ENCODE data around the gene GPR68.
A peak's percentile ranks its signal among the peaks of the same experiment; 100 is the strongest.
"Not testable (repeated sequence)": the region's sequence is repeated elsewhere in the genome, so short reads cannot be mapped to it uniquely, and the experiment has no call there.

GPR68 gene

DNA sequence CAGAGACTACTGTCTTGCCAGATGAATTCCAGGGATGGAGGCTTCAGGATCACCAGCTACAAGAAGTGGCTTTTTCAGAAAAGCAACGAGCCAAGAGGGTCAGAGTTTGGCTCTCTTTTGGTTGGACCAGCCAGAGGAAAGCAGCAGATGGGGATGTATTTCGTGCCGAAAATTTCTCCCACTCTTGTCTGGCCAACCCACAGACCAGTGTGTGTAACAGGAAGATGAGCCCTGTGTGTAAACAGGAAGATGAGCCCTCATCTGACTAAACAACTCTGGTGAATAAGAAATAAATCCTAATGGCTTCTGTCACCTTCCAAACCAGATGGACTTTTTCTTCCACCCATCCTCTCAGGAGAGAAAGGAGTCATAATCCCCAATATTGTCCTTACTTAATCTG is 13.1 kb downstream of the GPR68 start:
- Histone ChIP-seq H3K27ac (ENCODE audit: low read depth, low read length) (no peak overlapping the region), H3K36me3 (ENCODE audit: control insufficient read depth in 1 of 2, insufficient read depth in 2 of 2, low read length in 2 of 2) (peaks cover 5 to 32% of the 10 kb centered on the region in 2 donors), H3K4me3 (ENCODE audit: low read depth in 1 of 2, low read length in 2 of 2) (no peak overlapping the region), H3K9me3 (ENCODE audit: control insufficient read depth in 1 of 2, low read length in 2 of 2) (no peaks in the 10 kb centered on the region), H3K9ac (ENCODE audit: low read depth in 1 of 2, low read length in 2 of 2) (no peak overlapping the region), H3K27me3 (ENCODE audit: control insufficient read depth in 1 of 2, insufficient read depth in 2 of 2, low read length in 2 of 2) (no peaks in the 10 kb centered on the region), H3K4me1 (ENCODE audit: control insufficient read depth in 1 of 2, insufficient read depth in 2 of 2, low read length in 2 of 2) (peaks cover 27 to 41% of the 10 kb centered on the region in 2 donors)

DNA sequence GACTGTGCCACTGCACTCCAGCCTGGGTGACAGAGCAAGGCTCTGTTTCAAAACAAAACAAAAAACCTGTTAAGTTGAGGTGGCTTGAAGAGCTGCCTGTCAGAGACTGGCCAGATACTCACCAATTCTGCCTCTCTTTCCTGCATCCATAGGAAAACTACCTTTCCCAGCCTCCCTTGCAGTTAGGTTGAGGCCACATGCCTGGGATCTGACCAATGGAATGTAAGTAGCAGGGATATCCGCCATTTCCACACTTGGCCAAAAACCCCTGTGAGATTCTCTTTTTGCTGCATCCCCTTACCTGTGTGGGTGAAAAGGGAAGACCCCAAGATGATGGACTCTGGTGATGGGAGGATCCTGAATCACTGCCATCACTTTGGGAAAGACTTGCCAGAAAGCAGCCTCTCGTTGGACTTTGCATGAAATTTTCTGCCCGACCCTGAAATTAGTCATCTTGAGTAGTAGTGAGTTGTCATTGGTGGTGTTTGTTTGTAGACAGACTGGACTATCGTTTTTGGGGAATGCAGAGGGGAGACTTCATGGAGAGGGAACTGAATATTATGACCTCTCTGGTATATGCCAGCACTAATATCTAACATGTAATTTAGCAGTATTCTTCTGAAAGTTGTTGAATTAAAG is 14.0 kb downstream of the GPR68 start:
- H3K36me3 ChIP-seq (ENCODE audit: control insufficient read depth in 1 of 2, insufficient read depth in 2 of 2, low read length in 2 of 2) = peaks cover 5 to 32% of the 10 kb centered on the region in 2 donors
- H3K4me3 ChIP-seq (ENCODE audit: low read depth in 1 of 2, low read length in 2 of 2) = no peak overlapping the region
- no peaks in the 10 kb centered on the region for H3K9me3 ChIP-seq (ENCODE audit: control insufficient read depth in 1 of 2, low read length in 2 of 2)

DNA sequence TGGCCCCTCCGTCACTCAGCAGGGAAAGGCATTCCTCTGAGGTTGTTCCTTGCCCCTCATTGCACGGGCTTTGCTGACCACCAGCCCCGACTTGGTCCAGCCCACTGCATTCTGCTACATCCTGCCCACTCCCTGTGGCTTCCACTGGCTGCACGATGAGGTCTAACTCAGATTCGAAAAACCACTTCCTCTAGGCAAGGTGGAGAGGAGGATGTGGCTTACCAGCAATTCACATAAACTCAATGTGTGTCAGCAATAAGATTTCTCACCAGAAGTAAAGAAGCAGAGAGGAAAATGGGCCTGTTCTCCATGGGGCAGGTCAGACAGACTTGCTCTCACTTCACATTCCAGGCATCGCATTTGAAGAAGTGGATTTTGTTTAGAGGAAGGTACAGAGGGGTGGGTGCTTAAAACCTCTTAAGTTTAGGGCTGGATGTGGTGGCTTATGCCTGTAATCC is 14.7 kb downstream of the GPR68 start:
- H3K27ac ChIP-seq (ENCODE audit: low read depth, low read length) = no peak overlapping the region

More for the DNA sequence above, 14.0 kb downstream of the GPR68 start:
- H3K9ac ChIP-seq (ENCODE audit: low read depth in 1 of 2, low read length in 2 of 2) = no peak overlapping the region
- no peak overlapping the region for H3K27ac ChIP-seq (ENCODE audit: low read depth, low read length)
- H3K4me1 ChIP-seq (ENCODE audit: control insufficient read depth in 1 of 2, insufficient read depth in 2 of 2, low read length in 2 of 2) = peaks cover 27 to 41% of the 10 kb centered on the region in 2 donors
- no peaks in the 10 kb centered on the region for H3K27me3 ChIP-seq (ENCODE audit: control insufficient read depth in 1 of 2, insufficient read depth in 2 of 2, low read length in 2 of 2)

DNA sequence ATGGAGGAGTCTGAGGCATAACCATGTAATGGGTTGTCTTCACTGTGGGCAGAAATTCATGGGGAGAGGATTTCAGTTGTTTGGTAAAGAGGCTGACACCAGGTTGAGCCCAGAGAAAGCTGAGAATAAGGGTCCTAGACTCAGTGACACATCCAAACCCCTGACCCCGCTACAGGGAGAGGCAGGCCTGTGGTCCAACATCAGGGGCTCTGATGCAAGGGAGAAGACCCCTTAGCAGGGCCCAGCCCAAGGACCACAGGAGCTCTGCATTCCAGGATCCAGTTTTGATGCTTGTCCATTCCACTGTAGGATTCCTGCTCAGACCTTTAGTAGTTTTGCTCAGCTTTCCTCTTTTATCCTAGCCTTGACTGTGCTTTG is 15.5 kb downstream of the GPR68 start:
- Histone ChIP-seq H3K36me3 (ENCODE audit: control insufficient read depth in 1 of 2, insufficient read depth in 2 of 2, low read length in 2 of 2) (peaks cover 13 to 45% of the 10 kb centered on the region in 2 donors), H3K27me3 (ENCODE audit: control insufficient read depth in 1 of 2, insufficient read depth in 2 of 2, low read length in 2 of 2) (no peaks in the 10 kb centered on the region), H3K4me3 (ENCODE audit: low read depth in 1 of 2, low read length in 2 of 2) (no peak overlapping the region), H3K27ac (ENCODE audit: low read depth, low read length) (no peak overlapping the region), H3K9ac (ENCODE audit: low read depth in 1 of 2, low read length in 2 of 2) (no peak overlapping the region), H3K4me1 (ENCODE audit: control insufficient read depth in 1 of 2, insufficient read depth in 2 of 2, low read length in 2 of 2) (peaks cover 27 to 41% of the 10 kb centered on the region in 2 donors), H3K9me3 (ENCODE audit: control insufficient read depth in 1 of 2, low read length in 2 of 2) (no peaks in the 10 kb centered on the region)

More for the DNA sequence above, 14.7 kb downstream of the GPR68 start:
- no peak overlapping the region for H3K9ac ChIP-seq (ENCODE audit: low read depth in 1 of 2, low read length in 2 of 2)
- no peaks in the 10 kb centered on the region for H3K27me3 ChIP-seq (ENCODE audit: control insufficient read depth in 1 of 2, insufficient read depth in 2 of 2, low read length in 2 of 2)
- H3K9me3 ChIP-seq (ENCODE audit: control insufficient read depth in 1 of 2, low read length in 2 of 2) = no peaks in the 10 kb centered on the region
- H3K4me1 ChIP-seq (ENCODE audit: control insufficient read depth in 1 of 2, insufficient read depth in 2 of 2, low read length in 2 of 2) = peaks cover 27 to 41% of the 10 kb centered on the region in 2 donors
- peak overlapping the region in 1 of 2 donors; percentile 23 for H3K4me3 ChIP-seq (ENCODE audit: low read depth in 1 of 2, low read length in 2 of 2)
- H3K36me3 ChIP-seq (ENCODE audit: control insufficient read depth in 1 of 2, insufficient read depth in 2 of 2, low read length in 2 of 2) = peaks cover 9 to 39% of the 10 kb centered on the region in 2 donors

DNA sequence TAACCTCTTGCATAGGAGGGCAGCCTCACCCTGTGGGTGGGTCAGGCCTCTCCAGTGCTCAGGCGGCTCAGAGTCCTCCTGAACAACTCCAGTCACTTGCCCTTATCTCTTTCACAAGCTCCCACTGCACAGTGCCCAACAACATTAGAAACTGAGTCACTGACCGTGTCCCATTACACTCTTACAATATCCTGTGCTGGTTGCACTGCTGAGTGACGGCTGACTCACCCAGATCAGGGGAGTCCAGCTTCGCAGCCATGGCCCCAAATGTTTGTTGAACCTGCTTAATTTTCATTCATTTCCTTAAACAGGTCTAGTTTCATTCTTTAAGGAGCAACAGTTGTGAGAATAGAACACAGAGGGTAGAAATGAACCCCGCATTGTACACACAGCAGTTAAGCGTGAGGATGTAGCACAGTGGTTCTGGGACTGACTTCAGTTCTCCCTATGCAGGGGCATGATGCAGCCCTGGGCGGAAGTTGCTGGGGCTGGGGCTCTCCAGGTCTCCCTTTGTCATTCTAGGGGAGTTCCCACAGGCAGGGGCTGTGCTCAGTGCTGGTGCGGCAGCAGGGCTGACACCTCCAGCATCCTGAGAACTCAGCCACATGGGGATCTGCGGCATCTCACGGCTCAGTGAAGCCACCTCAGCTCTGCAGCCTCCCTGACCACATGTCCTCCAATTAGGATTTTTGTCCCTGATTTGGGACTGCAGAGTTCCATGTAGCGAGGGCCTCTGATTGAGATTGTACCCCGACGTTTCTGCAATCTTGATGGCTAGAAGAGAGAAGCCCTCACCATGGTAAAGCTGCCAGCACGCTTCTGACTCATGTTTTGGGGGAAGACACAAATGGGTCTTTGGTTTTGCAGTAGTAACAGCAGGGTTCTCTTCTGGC is 16.1 kb downstream of the GPR68 start:
- Histone ChIP-seq H3K36me3 (ENCODE audit: control insufficient read depth in 1 of 2, insufficient read depth in 2 of 2, low read length in 2 of 2) (peaks cover 18 to 49% of the 10 kb centered on the region in 2 donors), H3K9me3 (ENCODE audit: control insufficient read depth in 1 of 2, low read length in 2 of 2) (no peaks in the 10 kb centered on the region), H3K4me1 (ENCODE audit: control insufficient read depth in 1 of 2, insufficient read depth in 2 of 2, low read length in 2 of 2) (peaks cover 27 to 41% of the 10 kb centered on the region in 2 donors), H3K27me3 (ENCODE audit: control insufficient read depth in 1 of 2, insufficient read depth in 2 of 2, low read length in 2 of 2) (no peaks in the 10 kb centered on the region), H3K4me3 (ENCODE audit: low read depth in 1 of 2, low read length in 2 of 2) (no peak overlapping the region), H3K27ac (ENCODE audit: low read depth, low read length) (no peak overlapping the region), H3K9ac (ENCODE audit: low read depth in 1 of 2, low read length in 2 of 2) (no peak overlapping the region)

DNA sequence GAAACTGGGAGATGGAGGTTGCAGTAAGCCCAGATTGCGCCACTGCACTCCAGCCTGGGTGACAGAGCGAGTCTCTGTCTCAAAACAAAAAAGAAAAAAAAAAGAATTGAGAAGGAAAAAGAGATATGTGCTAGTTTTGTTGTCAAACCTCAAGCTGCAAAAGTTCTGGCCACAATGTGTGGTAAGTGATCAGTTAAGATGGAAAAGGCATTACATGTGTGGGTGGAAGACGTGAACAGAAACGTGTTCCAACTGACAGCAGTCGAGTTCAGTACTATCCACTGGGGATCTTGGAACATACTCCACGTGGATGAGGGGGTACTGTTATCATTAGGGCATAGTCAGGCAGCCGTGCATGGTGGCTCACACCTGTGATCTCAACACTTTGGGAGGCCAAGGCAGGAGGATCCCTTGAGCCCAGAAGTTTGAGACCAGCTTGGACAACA is 17.3 kb downstream of the GPR68 start:
- H3K27ac ChIP-seq (ENCODE audit: low read depth, low read length) = no peak overlapping the region
- peaks cover 23 to 54% of the 10 kb centered on the region in 2 donors for H3K36me3 ChIP-seq (ENCODE audit: control insufficient read depth in 1 of 2, insufficient read depth in 2 of 2, low read length in 2 of 2)

DNA sequence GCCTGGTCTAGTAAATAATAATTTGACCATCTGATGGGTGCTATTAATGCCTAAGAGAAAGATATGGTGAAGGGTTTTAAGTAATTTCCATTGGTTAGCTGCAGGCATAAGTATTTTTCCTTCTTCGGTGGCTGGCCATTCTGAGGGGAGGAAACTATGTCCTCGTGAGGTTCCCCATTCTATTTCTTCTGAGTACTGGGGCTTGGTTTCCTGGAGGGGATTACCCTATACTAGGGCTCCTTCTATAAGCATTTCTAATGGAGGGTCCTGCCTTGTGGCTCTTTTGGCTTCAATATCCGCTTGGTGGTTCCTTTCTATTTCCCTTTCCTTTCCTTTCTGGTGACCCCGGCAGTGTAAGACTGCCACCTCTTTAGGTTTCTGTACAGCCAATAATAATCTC is 18.1 kb downstream of the GPR68 start:
- not testable (repeated sequence) for H3K27ac ChIP-seq (ENCODE audit: low read depth, low read length); H3K9ac ChIP-seq (ENCODE audit: low read depth in 1 of 2, low read length in 2 of 2); H3K9me3 ChIP-seq (ENCODE audit: control insufficient read depth in 1 of 2, low read length in 2 of 2); H3K4me3 ChIP-seq (ENCODE audit: low read depth in 1 of 2, low read length in 2 of 2); H3K27me3 ChIP-seq (ENCODE audit: control insufficient read depth in 1 of 2, insufficient read depth in 2 of 2, low read length in 2 of 2)
- H3K36me3 ChIP-seq (ENCODE audit: control insufficient read depth in 1 of 2, insufficient read depth in 2 of 2, low read length in 2 of 2) = peaks cover 27 to 62% of the 10 kb centered on the region in 2 donors
- H3K4me1 ChIP-seq (ENCODE audit: control insufficient read depth in 1 of 2, insufficient read depth in 2 of 2, low read length in 2 of 2) = peaks cover 10 to 30% of the 10 kb centered on the region in 2 donors

More for the DNA sequence above, 17.3 kb downstream of the GPR68 start:
- H3K4me1 ChIP-seq (ENCODE audit: control insufficient read depth in 1 of 2, insufficient read depth in 2 of 2, low read length in 2 of 2) = peaks cover 18 to 35% of the 10 kb centered on the region in 2 donors
- H3K9me3 ChIP-seq (ENCODE audit: control insufficient read depth in 1 of 2, low read length in 2 of 2) = no peaks in the 10 kb centered on the region
- no peaks in the 10 kb centered on the region for H3K27me3 ChIP-seq (ENCODE audit: control insufficient read depth in 1 of 2, insufficient read depth in 2 of 2, low read length in 2 of 2)
- H3K9ac ChIP-seq (ENCODE audit: low read depth in 1 of 2, low read length in 2 of 2) = no peak overlapping the region
- no peak overlapping the region for H3K4me3 ChIP-seq (ENCODE audit: low read depth in 1 of 2, low read length in 2 of 2)

DNA sequence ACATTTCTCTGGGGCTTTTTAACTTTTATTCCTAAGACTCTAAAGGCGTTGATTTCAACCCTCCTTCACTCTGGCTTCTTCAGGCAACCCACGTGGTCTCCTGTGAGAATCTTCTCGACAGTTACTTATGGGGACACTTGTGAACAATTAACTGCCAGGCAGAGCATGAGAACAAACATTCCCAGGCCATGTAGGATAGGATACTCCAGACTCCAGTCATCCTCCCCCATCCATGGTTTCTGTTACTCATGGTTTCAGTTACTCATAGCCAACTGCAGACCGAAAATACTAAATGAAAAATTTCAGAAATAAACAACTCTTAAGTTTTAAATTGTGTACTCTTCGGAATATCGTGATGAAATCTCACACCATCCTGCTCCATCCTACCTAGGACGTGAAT is 19.5 kb downstream of the GPR68 start:
- Histone ChIP-seq H3K27ac (ENCODE audit: low read depth, low read length) (no peak overlapping the region), H3K4me3 (ENCODE audit: low read depth in 1 of 2, low read length in 2 of 2) (no peak overlapping the region), H3K36me3 (ENCODE audit: control insufficient read depth in 1 of 2, insufficient read depth in 2 of 2, low read length in 2 of 2) (peaks cover 29 to 68% of the 10 kb centered on the region in 2 donors), H3K27me3 (ENCODE audit: control insufficient read depth in 1 of 2, insufficient read depth in 2 of 2, low read length in 2 of 2) (no peaks in the 10 kb centered on the region), H3K9me3 (ENCODE audit: control insufficient read depth in 1 of 2, low read length in 2 of 2) (no peaks in the 10 kb centered on the region), H3K9ac (ENCODE audit: low read depth in 1 of 2, low read length in 2 of 2) (no peak overlapping the region), H3K4me1 (ENCODE audit: control insufficient read depth in 1 of 2, insufficient read depth in 2 of 2, low read length in 2 of 2) (peaks cover 0 to 16% of the 10 kb centered on the region in 2 donors)

DNA sequence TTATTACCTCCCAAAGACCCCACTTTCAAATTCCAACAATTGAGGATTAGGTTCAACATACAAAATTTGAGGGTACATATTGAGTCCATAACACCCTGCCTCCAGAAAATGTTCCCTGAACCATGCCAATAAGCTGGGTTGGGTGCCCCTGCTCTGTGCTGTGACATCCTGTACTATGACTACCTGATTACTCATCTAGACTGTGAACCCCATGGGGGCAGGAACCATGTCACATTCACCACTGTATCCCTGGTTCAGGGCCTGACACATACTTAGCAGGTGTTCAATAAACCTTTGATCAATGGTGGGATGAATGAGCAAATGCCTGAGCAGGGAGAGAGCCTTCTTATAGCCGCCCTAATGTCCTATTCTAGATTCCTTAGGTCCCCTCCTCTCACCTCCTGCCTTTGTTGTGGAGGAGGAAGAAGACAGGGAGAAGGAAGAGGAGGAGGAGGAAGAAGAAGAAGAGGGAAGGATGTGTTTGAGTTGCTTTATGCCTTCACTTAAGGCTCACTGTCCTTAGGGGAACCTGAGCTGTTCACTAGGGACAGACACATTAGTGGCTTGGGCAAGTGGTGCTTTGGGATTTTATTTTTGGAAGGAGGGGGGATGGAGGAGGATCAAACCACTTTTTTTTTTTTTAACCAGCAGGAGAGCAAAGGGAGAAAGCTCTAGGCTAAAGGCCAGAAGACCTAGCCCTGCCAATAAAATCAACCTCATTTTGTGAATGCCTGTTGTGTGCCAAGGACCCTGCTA is 21.3 kb downstream of the GPR68 start:
- H3K4me3 ChIP-seq (ENCODE audit: low read depth in 1 of 2, low read length in 2 of 2) = no peak overlapping the region
- H3K9ac ChIP-seq (ENCODE audit: low read depth in 1 of 2, low read length in 2 of 2) = no peak overlapping the region
- peaks cover 29 to 63% of the 10 kb centered on the region in 2 donors for H3K36me3 ChIP-seq (ENCODE audit: control insufficient read depth in 1 of 2, insufficient read depth in 2 of 2, low read length in 2 of 2)
- peaks cover 0 to 4% of the 10 kb centered on the region in 2 donors for H3K4me1 ChIP-seq (ENCODE audit: control insufficient read depth in 1 of 2, insufficient read depth in 2 of 2, low read length in 2 of 2)
- H3K9me3 ChIP-seq (ENCODE audit: control insufficient read depth in 1 of 2, low read length in 2 of 2) = no peaks in the 10 kb centered on the region
- no peaks in the 10 kb centered on the region for H3K27me3 ChIP-seq (ENCODE audit: control insufficient read depth in 1 of 2, insufficient read depth in 2 of 2, low read length in 2 of 2)
- no peak overlapping the region for H3K27ac ChIP-seq (ENCODE audit: low read depth, low read length)

Measured in duodenal mucosa (tissue), 2 donors.